ENCODE measurements around the gene SDF4.
A peak's percentile ranks its signal among the peaks of the same experiment; 100 is the strongest.

SDF4 gene

GRCh38 chr1:1274299-1274930, 42.6 kb upstream of the SDF4 start:
- no peak for DNase-seq (ENCODE audit: low read depth in 2 of 2)
- H3K4me3 ChIP-seq (replicated peaks in 1 of 2; ENCODE audit: low read depth in 2 of 2, low read length in 2 of 2) = peak overlapping the region; percentile 66 to 74
- no peak for TF ChIP-seq CTCF (IDR thresholded peaks at IDR 0.05; ENCODE audit: low read depth, low read length)

GRCh38 chr1:1273512-1274298, 41.9 kb upstream of the SDF4 start, which contains the start of gene UBE2J2:
TSS of gene UBE2J2 (minus strand) at chr1:1273854. CDS start at chr1:1267992, 5,862 bp downstream.
- DNase-seq (ENCODE audit: low read depth in 2 of 2) = peak; percentile 91 to 96
- TF ChIP-seq CTCF (IDR thresholded peaks at IDR 0.05; ENCODE audit: low read depth, low read length) = no peak
- H3K4me3 ChIP-seq (replicated peaks in 1 of 2; ENCODE audit: low read depth in 2 of 2, low read length in 2 of 2) = peak within 1 kb of the TSS; percentile 78 to 83

- peak overlapping the region; percentile 78 to 83 for H3K4me3 ChIP-seq (replicated peaks in 1 of 2; ENCODE audit: low read depth in 2 of 2, low read length in 2 of 2)
- no peak for DNase-seq (ENCODE audit: low read depth in 2 of 2)
- TF ChIP-seq CTCF (IDR thresholded peaks at IDR 0.05; ENCODE audit: low read depth, low read length) = no peak
Measured at GRCh38 chr1:1273209-1273511, 41.4 kb upstream of the SDF4 start.

- peak overlapping the region; percentile 78 to 83 for H3K4me3 ChIP-seq (replicated peaks in 1 of 2; ENCODE audit: low read depth in 2 of 2, low read length in 2 of 2)
- peak in 1 of 2 donors; percentile 39 for DNase-seq (ENCODE audit: low read depth in 2 of 2)
- TF ChIP-seq CTCF (IDR thresholded peaks at IDR 0.05; ENCODE audit: low read depth, low read length) = no peak
Measured at GRCh38 chr1:1272341-1273208, 40.8 kb upstream of the SDF4 start.

GRCh38 chr1:1270813-1271212, 39.0 kb upstream of the SDF4 start:
- no peak for TF ChIP-seq CTCF (IDR thresholded peaks at IDR 0.05; ENCODE audit: low read depth, low read length)
- H3K4me3 ChIP-seq (replicated peaks in 1 of 2; ENCODE audit: low read depth in 2 of 2, low read length in 2 of 2) = peak overlapping the region in 1 of 2 donors; percentile 22
- peak; percentile 50 to 70 for DNase-seq (ENCODE audit: low read depth in 2 of 2)

- no peak for DNase-seq (ENCODE audit: low read depth in 2 of 2)
- no peak overlapping the region for H3K4me3 ChIP-seq (replicated peaks in 1 of 2; ENCODE audit: low read depth in 2 of 2, low read length in 2 of 2)
- TF ChIP-seq CTCF (IDR thresholded peaks at IDR 0.05; ENCODE audit: low read depth, low read length) = no peak
Measured at GRCh38 chr1:1268284-1268682, 36.5 kb upstream of the SDF4 start.

All from cardiac fibroblast (primary cell).